ENCODE data around the gene PRUNE2.

The PRUNE2 gene

DNA sequence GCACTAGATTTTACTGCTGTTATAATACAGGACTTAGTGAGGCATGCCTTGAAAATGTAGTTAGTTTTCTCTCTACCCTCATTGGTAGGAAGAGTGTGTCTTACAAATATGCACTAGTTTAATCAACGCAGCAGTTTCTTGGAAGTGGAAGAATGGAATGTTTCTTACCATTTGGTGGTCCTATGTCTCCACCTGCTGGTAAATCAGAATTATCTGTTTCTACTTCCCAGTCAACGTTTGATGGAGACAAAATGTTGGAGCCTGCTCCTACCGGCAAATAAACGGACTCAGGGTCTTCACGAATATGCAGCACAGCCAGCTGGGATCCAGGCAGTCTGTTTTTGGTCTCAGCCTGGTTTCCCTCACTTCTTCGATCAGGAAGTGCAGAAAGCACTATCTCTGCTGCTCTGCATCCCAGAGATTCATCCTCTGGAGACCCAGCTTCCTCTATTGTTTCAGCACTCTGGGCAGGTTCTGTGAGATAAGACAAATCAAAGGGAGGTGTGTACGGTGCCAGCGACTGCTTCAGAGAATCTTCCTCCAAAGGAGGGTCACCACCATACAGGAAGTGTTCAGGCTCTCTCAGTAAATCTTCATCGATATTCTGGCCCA is 201.2 kb downstream of the PRUNE2 start:
- in situ Hi-C loops (cut with MboI; ENCODE audit: low sequenced_read_pairs) = loop anchor here (5.0 to 25.0 kb wide), 2 partner anchors 42 to 1517 kb away; no protein-coding TSS in a partner anchor

DNA sequence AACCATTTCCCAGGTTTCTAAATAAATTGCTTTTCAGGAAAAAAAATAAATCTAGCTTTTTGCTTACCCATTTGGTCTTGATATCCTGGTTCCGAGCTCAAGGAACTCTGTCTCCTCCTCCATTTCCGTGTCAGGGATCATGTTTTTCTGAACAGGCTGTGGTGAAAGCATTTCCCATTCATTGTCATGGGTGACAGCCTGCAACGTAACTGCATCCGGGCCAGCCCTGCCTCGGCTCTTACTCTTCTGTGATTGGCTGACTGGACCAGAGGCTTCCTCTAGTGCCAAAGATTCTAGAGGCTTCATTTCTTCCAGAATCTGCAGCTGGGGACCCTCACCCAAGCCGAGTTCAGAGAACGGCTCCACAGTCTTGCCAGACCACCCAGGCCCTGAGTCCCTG is 202.6 kb downstream of the PRUNE2 start:
- in situ Hi-C loops (cut with MboI; ENCODE audit: low sequenced_read_pairs) = loop anchor here (5.0 to 25.0 kb wide), 2 partner anchors 41 to 1516 kb away; no protein-coding TSS in a partner anchor

DNA sequence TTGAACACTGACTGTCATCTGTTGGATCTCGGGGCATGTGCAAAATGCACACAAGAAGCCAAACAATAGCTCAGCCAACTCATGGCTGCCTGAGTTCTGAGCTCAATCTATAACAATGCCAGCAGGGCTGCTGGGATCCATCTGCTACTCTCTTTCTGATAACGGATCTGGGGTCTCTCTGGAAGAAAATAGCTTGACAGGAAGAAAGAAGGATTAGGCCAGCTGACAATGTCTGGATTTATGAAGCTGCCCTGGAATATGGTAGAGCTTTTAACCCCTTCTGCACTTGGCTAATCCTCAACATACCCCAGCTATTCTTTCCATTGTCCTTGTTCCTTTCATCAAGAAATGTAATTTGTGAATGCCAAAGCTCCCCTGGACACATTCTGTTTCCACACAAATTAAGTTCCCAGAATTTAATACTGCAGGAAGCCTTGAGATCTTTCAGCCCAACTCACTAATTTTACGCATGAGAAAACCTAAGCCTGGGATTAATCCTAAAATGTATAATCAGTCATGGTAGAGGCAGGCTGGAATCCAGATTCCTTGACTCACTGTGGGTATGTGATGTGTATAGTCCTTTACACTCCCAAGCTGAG is 204.4 kb downstream of the PRUNE2 start:
- in situ Hi-C loops (cut with MboI; ENCODE audit: low sequenced_read_pairs) = loop anchor here (5.0 to 25.0 kb wide), 2 partner anchors 39 to 1514 kb away; no protein-coding TSS in a partner anchor

DNA sequence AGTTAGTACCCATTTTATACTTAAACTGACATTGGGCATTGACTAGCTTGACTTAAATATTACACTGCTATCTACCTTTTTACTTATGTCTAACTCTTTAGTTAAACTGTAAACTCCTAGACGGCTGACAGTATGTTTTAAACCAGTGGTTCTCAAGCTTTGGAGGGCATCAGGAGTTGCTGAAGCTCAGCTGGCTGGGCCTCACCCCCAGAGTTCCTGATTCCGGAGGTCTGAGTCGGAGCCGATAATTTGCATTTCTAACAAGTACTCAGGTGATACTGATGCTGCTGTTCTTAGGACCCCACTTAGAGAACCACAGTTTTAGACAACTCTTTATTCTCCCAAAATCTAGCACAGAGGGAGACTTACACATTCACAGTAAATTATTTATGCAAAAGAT is 205.0 kb downstream of the PRUNE2 start:
- in situ Hi-C loops (cut with MboI; ENCODE audit: low sequenced_read_pairs) = loop anchor here (5.0 to 25.0 kb wide), 2 partner anchors 39 to 1514 kb away; no protein-coding TSS in a partner anchor

DNA sequence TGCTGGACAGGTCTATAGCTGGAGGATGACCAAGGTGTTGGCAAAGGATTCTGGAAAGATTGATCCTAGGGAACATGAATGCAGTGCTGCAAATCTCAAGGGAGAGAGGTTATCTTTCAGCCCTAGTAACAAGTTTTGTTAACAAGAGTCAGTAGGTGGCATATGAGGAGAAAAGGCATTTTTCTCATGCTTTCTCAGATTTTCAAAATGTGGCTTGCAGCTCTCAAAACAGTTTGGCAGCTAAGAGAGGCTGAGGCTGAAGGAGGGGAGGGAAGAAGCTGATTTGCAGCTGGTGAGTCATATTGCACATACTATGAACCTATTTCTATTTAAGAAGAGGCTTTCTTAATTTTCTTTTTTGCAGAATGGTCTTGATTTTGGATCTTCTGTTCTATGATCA is 205.9 kb downstream of the PRUNE2 start:
- in situ Hi-C loops (cut with MboI; ENCODE audit: low sequenced_read_pairs) = loop anchor here (5.0 to 25.0 kb wide), 2 partner anchors 38 to 1513 kb away; no protein-coding TSS in a partner anchor

DNA sequence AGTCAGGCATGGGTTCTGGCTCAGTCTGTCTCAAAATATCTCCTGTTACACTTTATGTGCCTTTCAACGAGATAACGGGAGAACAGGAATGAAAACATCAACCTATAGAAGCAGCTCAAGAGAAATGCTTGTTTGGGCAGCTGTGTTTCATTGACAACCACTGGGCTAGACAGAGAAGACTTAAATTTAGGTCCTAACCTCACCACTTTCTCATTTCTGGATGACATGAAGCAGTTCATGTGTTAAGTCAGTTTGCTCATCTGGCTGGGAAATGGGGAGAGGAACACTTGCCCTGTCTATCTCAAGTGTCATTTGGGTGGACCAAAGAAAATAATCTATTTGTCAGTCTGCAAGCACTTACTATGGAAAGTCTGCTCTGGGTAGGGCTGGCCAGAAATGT is 208.4 kb downstream of the PRUNE2 start:
- in situ Hi-C loops (cut with MboI; ENCODE audit: low sequenced_read_pairs) = no loop called here

DNA sequence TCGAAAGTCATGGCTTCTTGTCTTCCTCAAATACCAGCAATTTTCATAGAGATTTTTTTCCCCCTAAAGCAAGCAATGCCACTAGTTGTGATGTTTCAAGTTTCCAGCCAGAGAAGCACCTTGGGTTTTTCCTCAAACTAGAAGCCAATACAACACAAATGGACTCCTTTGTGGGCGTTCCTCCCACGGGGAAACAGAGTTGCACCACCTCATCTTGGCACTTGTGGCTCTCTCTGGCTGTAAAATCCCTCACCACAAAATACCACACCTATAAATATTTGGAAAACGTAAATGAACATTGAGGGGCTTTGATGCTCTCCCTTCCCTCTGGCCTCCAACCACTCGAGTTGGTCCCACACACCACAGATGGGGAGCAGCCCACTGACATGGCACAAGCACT is 208.8 kb downstream of the PRUNE2 start:
- in situ Hi-C loops (cut with MboI; ENCODE audit: low sequenced_read_pairs) = no loop called here

DNA sequence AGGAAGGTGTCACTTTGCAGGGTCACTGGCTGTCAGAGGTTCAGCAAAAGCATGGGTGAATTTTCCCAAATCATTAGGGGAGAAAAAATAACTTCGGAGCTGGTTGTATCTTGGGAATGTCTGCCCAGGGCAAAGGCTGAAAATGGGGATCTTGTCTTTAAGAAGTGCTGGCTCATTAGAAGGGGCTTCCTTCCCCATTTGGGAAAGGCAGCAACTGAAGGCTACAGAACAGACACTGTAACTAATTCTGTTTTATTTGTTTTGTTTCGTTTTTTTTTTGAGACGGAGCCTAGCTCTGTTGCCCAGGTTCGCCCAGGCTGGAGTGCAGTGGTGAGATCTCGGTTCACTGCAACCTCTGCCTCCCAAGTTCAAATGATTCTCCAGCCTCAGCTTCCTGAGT is 212.0 kb downstream of the PRUNE2 start:
- in situ Hi-C loops (cut with MboI; ENCODE audit: low sequenced_read_pairs) = no loop called here

DNA sequence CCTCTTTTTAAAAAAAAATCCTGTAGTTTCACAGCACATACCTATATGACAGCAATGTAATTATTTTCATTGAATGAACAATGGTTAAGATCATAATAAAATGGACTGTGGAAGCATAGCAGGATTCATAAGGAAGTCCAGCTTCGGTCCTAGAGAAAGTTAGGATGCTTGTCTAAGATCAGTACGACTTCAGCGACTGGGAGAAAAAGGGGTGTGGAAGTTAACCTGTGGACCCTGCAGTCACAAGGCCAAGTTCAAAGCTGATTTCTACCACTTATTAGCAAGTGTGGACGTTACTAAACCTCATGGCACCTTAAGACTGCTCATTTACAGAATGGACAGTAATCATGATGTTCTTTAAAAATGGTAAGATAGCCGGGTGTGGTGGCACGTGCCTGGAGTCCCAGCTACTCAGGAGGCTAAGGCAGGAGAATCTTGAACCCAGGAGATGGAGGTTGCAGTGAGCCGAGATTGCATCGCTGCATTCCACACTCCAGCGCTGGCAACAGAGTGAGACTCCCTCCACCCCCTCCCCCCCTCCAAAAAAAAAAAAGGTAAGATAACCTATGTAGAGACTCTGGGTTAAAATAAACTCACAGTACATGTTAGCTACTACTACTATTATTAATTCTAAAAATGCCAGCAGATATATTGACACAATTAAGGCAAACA is 213.3 kb downstream of the PRUNE2 start:
- in situ Hi-C loops (cut with MboI; ENCODE audit: low sequenced_read_pairs) = no loop called here

DNA sequence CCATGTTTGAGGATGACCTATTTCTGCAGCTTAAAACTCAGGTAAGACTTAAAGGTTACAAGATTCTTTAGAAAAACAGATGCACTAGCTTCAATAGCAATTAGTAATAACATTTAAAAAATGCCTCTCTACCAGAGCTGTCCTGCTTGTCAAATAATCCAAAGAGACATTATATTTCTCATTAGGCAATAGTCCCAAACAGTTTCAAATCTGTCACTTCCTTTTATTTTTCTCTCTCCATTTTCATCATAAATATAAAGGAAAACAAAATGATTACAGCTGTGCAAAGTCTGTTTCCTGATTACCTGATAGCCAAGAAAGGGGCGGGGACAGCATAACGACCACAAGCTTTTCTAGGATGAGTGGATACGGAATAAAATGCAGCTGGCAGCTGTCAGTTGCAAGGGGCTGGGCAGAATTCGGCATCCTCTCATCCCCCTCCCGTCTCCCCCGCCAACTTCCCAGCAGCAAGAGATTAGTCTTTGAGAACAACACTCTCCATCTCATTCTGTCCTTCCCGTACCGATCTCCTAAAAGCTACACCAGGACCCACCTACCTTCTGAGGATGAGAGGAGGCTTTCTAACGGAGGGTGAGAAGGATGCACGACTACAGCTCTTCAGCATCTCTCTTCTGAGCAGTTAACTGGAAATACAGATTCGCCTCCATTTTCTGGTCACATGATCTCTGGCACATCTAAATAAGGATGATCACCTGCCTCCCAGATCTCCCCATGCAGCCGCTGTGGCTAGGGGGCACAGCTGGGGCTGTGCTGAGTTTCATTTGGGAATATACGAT is 214.2 kb downstream of the PRUNE2 start:
- in situ Hi-C loops (cut with MboI; ENCODE audit: low sequenced_read_pairs) = no loop called here

DNA sequence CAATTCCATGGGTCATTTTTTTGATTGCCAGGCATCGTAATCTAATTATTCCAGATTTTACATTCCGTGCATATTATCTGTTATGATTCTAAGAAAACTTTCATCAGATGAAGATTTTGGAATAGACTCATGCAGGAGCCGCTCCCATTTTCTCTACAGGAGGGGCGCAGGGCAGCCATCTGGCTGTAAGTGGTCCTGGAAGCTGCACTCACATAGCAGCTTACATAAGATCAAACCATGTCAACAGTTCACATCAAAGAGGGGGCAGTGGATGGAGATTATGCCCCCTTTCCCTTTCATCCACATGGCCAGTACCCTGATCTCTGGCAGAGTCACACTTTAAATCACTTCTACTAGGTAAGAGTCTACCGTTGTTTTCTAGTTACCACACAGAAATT is 214.9 kb downstream of the PRUNE2 start:
- in situ Hi-C loops (cut with MboI; ENCODE audit: low sequenced_read_pairs) = no loop called here

DNA sequence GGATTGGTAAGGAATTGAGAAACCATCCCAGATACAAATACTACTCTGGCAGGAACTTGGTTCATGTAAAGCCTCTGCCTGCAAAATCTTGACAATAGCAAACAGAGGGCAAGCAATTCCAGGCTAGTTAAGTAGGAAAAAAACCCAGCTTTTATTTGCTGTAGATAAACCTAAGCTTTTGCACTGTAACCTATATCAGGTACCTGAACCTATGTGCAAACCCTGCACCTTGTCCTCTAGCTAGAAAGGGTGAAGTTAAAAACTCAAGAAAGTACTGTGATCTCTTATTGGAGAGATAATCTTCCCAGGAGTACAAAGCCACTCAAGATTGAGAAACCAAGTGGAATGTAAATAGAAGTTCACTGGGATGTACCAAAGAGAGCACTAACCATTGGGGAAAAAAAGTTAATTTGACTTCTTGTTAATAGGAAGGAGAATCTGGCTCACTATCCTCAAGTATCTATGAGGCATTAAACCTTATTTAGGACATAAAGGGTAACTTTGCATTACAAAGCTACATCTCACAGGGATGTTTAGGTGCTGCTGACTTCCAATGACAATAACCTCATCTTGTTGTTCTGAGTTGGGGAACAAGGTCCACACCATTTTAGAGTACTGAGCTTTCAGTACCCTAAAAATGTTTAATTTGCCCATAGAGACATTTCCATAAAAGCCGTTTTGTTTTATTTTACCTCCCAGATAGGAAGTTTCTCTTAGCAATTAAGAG is 215.5 kb downstream of the PRUNE2 start:
- in situ Hi-C loops (cut with MboI; ENCODE audit: low sequenced_read_pairs) = no loop called here

DNA sequence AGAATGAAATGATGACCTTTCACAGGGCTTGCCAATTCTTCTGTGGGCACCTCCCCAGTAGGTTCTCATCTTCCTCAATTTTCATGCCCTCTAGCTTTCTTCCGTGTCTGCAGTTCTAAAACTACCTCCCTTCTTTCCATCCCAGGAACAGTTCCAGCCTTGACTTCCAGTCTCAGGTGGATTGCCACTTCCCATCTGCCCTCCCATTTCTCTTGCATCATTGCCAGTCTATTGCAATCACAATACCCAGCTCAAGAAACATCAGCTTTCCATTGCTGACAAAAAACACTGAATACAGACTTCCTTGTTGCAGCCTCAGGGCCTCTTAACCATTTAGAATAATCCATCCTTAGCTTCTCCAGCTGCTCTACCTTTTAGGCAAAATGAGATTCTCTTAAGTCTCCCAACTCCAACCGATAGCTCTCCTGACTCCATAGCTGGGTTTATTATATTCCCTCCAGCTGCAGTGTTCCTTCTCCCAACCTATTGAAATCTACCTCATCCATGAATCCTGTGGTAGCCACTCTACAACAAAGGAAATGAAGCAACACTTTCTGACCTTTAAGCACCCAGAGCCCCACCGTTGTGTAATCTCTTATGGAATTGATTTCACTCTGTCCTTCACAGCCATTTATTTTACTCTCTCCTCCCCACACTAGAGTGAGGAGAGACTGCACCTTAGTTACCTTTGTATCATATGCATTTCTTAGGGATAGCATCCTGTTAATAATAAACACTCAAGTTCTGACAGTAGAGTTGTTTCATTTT is 217.3 kb downstream of the PRUNE2 start:
- in situ Hi-C loops (cut with MboI; ENCODE audit: low sequenced_read_pairs) = no loop called here

DNA sequence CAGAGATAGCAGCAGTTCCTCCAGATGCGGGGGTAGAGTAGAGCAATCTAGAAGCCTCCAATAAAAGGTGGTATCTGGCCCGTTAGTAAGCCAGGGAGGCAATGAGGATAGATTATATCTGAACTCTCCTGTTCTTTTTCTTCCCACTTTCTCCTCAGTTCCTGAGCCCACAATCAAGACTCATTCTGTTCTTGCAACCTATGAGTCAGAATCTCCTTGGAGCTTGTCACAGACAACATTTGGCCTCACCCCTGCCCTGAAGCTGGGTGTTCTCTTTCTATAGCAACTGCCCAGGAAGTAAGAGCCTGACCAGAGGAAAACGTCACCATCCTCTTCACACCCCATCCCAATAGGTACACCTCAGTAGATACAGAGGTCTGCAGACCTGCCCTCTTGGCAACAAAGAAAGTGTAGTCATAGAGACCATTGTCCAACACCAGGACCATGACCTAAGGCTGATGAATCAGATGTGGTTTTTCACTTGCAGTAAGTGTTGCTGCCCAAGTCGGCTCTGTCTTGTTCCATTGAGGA is 218.0 kb downstream of the PRUNE2 start:
- in situ Hi-C loops (cut with MboI; ENCODE audit: low sequenced_read_pairs) = no loop called here

DNA sequence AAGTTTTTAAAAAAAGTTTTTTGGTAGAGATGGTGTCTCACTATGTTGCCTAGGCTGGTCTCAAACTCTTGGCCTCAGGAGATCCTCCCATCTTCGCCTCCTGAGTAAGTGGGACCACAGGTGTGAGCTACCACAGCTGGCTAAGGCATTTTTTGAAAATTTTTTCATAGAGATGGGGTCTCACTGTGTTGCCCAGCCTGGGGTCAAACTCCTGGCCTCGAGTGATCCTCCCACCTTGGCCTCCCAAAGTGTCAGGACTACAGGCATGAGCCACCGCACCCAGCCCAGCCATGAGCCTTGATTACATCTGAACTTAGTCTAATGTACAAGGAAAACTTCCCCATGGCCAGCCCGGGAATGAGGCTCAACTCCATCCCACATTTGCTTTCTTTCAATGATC is 219.2 kb downstream of the PRUNE2 start:
- in situ Hi-C loops (cut with MboI; ENCODE audit: low sequenced_read_pairs) = no loop called here

DNA sequence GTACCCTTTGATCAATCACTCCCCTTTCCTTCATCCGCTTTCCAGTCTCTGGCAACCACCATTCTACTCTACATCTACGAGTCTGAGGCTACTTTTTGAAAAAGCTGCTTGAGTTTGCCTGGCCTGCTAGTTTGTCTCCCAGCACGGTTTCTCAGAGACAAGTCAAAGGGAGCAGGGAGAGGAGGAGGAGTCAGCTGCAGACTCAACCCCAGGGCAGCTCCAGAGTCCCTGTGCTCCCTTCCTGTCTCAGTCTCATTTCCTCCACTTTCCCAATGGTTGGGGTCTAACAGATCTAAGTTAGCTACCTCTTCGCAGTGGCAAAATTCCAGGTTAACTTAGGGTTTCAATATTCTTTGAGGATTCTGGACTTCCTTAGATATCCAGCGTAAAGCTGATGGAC is 221.7 kb downstream of the PRUNE2 start:
- in situ Hi-C loops (cut with MboI; ENCODE audit: low sequenced_read_pairs) = no loop called here

DNA sequence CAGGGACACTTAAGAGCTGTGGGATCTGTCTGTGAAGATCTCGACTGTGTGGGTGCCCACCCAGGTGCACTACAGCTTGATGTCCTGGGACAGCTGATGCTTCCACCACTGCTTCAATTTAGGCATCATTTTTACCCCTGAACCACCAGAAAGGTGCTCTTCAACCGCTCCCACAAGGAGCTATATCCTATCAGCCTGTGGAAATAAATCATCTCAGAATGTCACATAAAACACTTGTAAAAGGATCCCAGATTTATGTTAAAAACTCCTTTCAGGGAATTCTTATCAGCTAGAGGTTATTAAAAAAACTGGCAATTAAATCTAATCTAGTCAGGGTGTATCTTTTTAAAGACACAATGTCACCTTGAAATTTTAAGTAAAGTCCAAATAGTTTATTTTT is 224.4 kb downstream of the PRUNE2 start:
- in situ Hi-C loops (cut with MboI; ENCODE audit: low sequenced_read_pairs) = no loop called here

DNA sequence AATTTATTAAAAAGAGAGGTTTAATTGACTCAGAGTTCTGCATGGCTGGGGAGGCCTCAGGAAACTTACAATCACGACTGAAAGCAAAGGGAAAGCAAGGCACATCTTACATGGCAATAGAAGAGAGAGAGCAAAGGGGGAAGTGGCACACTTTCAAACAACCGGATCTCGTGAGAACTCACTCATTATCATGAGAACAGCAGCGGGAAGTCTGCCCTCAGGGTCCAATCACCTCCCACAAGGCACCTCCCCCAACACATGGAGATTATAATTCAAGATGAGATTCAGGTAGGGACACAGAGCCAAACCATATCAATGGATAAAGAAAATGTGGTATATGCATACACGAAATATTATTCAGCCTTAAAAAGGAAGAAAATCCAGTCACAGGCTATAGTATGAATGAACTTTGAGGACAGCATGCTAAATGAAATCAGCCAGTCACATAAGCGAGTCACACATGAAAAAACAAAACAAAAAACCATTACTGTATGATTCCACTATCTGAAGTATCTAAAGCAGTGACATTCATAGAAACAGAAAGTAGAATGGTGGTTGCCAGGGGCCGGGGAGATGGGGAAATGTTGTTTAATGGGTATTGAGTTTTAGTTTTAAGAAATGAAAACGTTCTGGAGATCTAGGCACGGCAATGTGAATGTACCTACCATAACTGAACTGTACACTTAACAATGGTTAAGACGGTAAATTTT is 225.0 kb downstream of the PRUNE2 start:
- in situ Hi-C loops (cut with MboI; ENCODE audit: low sequenced_read_pairs) = no loop called here

DNA sequence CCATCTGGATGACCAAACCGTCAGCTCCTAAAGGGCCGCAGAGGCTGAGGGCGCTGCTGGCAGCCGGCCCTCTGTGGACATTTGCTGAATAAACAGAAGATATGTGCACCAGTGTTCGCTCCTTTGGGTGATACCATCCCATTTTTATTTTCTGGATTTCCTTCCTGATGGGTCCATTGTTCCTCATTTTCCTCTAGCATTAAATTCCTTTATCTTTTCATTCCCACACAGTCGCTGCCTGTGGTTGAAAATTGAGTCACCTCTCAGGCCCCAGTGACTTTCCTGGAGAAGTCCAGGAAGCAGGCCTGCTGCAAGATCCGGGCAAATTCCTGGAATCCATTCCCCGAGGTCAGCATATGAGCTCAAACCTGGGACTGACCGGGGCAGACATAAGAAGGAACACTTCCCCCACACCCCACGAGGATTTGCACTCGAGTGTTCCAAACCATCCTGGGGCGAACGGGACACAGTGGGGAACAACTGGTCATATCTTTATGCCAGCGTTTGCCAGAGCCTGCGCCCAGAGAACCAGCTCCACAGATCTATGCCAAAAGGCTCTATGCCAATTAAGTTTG is 228.3 kb downstream of the PRUNE2 start:
- in situ Hi-C loops (cut with MboI; ENCODE audit: low sequenced_read_pairs) = no loop called here
